Measurements from ENCODE around the gene UPK1A. TPM values are rescaled to one million over a fixed set of nuclear protein-coding genes. Genes with fewer than 3 reads are reported as not detected.

UPK1A gene
- total and polyA plus RNA-seq, 10 of the 15 experiments (the other 5 are each of a cell fraction or from before 2014, with no cell fraction given), result 0.15 to 1.9 (median 0.26) TPM; not detected in 7

DNA sequence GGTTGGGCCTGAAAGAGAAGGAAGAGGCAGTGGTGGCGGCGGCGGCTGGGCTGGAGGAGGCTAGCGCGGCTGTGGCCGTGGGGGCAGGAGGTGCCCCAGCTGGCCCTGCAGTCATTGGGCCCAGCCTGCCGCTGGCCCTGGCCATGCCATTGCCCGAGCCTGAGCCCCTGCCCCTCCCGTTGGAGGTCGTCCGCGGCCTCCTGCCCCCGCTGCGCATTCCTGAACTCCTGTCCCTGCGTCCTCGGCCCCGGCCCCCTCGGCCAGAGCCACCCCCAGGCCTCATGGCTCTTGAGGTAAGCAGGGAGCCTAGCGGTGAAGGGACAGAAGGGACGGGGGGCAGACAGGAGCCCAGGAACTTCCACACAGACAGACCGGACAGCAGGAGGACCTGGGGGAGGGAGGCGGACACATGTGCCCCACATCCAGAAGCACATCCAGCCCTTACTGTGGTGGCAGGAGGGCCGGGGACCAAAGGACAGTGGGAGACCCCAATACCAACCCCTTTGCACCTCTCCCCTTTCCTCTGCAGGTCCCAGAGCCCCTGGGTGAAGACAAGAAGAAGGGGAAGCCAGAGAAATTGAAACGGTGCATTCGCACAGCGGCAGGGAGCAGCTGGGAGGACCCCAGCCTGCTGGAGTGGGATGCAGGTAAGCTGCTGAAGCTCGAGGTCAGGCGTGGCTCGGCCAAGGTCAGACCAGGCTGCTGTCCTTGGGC, 32.4 kb upstream of the UPK1A start:
- no peaks in the 10 kb centered on the region for H3K27me3 ChIP-seq (replicated peaks in 1 of 2; ENCODE audit: control insufficient read depth in 2 of 2, insufficient read depth in 2 of 2, low read length in 1 of 2)
- H3K4me3 ChIP-seq, result no peak overlapping the region
- DNase-seq (ENCODE audit: low read depth, low spot score) (no peak), FAIRE-seq (no peak), ATAC-seq (no peak)
- 98% methylated on average over 29 of the region's 29 CpGs for WGBS (ENCODE audit: insufficient coverage, insufficient replicate concordance, low lambda C conversion rate, missing lambda C conversion rate)
- no peak overlapping the region for H3K9ac ChIP-seq (ENCODE audit: control insufficient read depth, insufficient read depth, low read length)
- H3K4me2 ChIP-seq (ENCODE audit: control insufficient read depth, insufficient read depth), result no peak overlapping the region
- POLR2A ChIA-PET, result interaction anchor here (0.8 kb wide), 1 partner anchor 381 kb away, joined by 6 read pairs; no protein-coding TSS in a partner anchor
- H3K4me1 ChIP-seq (ENCODE audit: control insufficient read depth, insufficient read depth, low read length), result no peaks in the 10 kb centered on the region; the same call in 1 of the 2 replicates
- H3K36me3 ChIP-seq (ENCODE audit: control insufficient read depth in 2 of 2, insufficient read depth in 2 of 2, low read length in 1 of 2), result peaks cover 12 to 21% of the 10 kb centered on the region in 2 experiments; a peak in 3 of 4 replicates
- RAD21 ChIA-PET (ENCODE audit: unreplicated experiment), result no interaction called here
- peaks cover 10% of the 10 kb centered on the region for H3K79me2 ChIP-seq (ENCODE audit: control insufficient read depth, insufficient read depth, low read length)
- H4K20me1 ChIP-seq (ENCODE audit: control insufficient read depth, insufficient read depth), result no peaks in the 10 kb centered on the region
- TF ChIP-seq RELA (IDR thresholded peaks at IDR 0.05; ENCODE audit: borderline replicate concordance, partially characterized antibody) (no peak), ZNF274 (IDR thresholded peaks at IDR 0.05; ENCODE audit: insufficient read depth, insufficient read length) (no peak), ZBED1 (IDR thresholded peaks at IDR 0.05; ENCODE audit: borderline replicate concordance) (no peak), CHD2 (IDR thresholded peaks at IDR 0.05; ENCODE audit: borderline replicate concordance, low read depth, low read length) (no peak), STAT3 (IDR thresholded peaks at IDR 0.05; ENCODE audit: low read depth, low read length) (no peak), NBN (IDR thresholded peaks at IDR 0.05) (no peak), SIX5 (IDR thresholded peaks at IDR 0.05; ENCODE audit: low read depth, low read length, severe bottlenecking) (no peak), SREBF2 (IDR thresholded peaks at IDR 0.05; ENCODE audit: low read length) (no peak), NFIC (IDR thresholded peaks at IDR 0.05; ENCODE audit: low read depth, low read length) (no peak)
- TF ChIP-seq, protein P1, sequence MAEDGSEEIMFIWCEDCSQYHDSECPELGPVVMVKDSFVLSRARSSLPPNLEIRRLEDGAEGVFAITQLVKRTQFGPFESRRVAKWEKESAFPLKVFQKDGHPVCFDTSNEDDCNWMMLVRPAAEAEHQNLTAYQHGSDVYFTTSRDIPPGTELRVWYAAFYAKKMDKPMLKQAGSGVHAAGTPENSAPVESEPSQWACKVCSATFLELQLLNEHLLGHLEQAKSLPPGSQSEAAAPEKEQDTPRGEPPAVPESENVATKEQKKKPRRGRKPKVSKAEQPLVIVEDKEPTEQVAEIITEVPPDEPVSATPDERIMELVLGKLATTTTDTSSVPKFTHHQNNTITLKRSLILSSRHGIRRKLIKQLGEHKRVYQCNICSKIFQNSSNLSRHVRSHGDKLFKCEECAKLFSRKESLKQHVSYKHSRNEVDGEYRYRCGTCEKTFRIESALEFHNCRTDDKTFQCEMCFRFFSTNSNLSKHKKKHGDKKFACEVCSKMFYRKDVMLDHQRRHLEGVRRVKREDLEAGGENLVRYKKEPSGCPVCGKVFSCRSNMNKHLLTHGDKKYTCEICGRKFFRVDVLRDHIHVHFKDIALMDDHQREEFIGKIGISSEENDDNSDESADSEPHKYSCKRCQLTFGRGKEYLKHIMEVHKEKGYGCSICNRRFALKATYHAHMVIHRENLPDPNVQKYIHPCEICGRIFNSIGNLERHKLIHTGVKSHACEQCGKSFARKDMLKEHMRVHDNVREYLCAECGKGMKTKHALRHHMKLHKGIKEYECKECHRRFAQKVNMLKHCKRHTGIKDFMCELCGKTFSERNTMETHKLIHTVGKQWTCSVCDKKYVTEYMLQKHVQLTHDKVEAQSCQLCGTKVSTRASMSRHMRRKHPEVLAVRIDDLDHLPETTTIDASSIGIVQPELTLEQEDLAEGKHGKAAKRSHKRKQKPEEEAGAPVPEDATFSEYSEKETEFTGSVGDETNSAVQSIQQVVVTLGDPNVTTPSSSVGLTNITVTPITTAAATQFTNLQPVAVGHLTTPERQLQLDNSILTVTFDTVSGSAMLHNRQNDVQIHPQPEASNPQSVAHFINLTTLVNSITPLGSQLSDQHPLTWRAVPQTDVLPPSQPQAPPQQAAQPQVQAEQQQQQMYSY (CRISPR knock-in tag; IDR thresholded peaks at IDR 0.05), result no peak
- TF ChIP-seq, protein P2, sequence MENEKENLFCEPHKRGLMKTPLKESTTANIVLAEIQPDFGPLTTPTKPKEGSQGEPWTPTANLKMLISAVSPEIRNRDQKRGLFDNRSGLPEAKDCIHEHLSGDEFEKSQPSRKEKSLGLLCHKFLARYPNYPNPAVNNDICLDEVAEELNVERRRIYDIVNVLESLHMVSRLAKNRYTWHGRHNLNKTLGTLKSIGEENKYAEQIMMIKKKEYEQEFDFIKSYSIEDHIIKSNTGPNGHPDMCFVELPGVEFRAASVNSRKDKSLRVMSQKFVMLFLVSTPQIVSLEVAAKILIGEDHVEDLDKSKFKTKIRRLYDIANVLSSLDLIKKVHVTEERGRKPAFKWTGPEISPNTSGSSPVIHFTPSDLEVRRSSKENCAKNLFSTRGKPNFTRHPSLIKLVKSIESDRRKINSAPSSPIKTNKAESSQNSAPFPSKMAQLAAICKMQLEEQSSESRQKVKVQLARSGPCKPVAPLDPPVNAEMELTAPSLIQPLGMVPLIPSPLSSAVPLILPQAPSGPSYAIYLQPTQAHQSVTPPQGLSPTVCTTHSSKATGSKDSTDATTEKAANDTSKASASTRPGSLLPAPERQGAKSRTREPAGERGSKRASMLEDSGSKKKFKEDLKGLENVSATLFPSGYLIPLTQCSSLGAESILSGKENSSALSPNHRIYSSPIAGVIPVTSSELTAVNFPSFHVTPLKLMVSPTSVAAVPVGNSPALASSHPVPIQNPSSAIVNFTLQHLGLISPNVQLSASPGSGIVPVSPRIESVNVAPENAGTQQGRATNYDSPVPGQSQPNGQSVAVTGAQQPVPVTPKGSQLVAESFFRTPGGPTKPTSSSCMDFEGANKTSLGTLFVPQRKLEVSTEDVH (IDR thresholded peaks at IDR 0.05; ENCODE audit: low read depth, partially characterized antibody), result no peak
- BruUV-seq (replicated peaks), result no TSS peak
- no peak overlapping the region for H3K27ac ChIP-seq (ENCODE audit: control insufficient read depth, insufficient read depth)
- intact Hi-C loops (cut with micrococcal nuclease; ENCODE audit: unreplicated experiment), result no loop called here
- H3K9me3 ChIP-seq (replicated peaks; ENCODE audit: control insufficient read depth, insufficient read depth, low read length), result no peaks in the 10 kb centered on the region
- CTCF ChIA-PET, result no interaction called here
- no peak overlapping the region for H2AFZ ChIP-seq (ENCODE audit: control insufficient read depth, low read depth, low read length)
- in situ Hi-C loops (cut with MboI), result no loop called here
- SMC1A ChIA-PET (ENCODE audit: uncharacterized antibody, unreplicated experiment), result interaction anchor here (0.6 kb wide), 1 partner anchor 61 kb away, joined by 3 read pairs; no protein-coding TSS in a partner anchor
